Keratinocyte (primary cell): Measurements from ENCODE around the gene DUSP28. TPM values are rescaled to one million over a fixed set of nuclear protein-coding genes. Genes with fewer than 3 reads are reported as not detected.

Experiments used
- DNase-seq: peaks from one replicate; pipeline ENCODE4 v3.0.0-alpha.2; 2011; ENCODE audit warnings: low read depth, missing footprints, low spot score
- FAIRE-seq: peaks from 2 replicates; lab custom pipeline; 2011; peaks lifted over from hg19 to GRCh38; lab: Jason Lieb, UNC
- H2AFZ ChIP-seq: 2 replicates; pipeline ENCODE4 v1.6.0; 2012; ENCODE audit warnings: low read length, control low read depth, inconsistent platforms; ENCODE audit not compliant: control insufficient read depth
- H3K27ac ChIP-seq: 2 replicates; pipeline ENCODE4 v1.5.1; 2011; ENCODE audit warnings: low read length; ENCODE audit not compliant: control insufficient read depth, insufficient read depth
- H3K27me3 ChIP-seq: 3 replicates; pipeline ENCODE4 v1.6.0; 2011; ENCODE audit warnings: low read length; ENCODE audit not compliant: control insufficient read depth, insufficient read depth; ENCODE audit errors: extremely low read depth
- H3K36me3 ChIP-seq, 2 experiments: 2 replicates in 1 of 2; 3 replicates in 1 of 2; pipeline ENCODE4 v1.5.1; 2011; ENCODE audit warnings: low read length in 2 of 2, mild to moderate bottlenecking in 1 of 2; ENCODE audit not compliant: control insufficient read depth in 2 of 2, insufficient read depth in 2 of 2; ENCODE audit errors: extremely low read depth in 1 of 2
- H3K4me1 ChIP-seq: 3 replicates; pipeline ENCODE4 v1.5.1; 2011; ENCODE audit warnings: low read length; ENCODE audit not compliant: control insufficient read depth, insufficient read depth; ENCODE audit errors: extremely low read depth
- H3K4me2 ChIP-seq: 3 replicates; pipeline ENCODE4 v1.6.0; 2011; ENCODE audit warnings: low read depth, low read length; ENCODE audit not compliant: control insufficient read depth, insufficient read depth; ENCODE audit errors: extremely low read depth
- H3K4me3 ChIP-seq, 3 experiments: fragments of 200-600 bp in 1 of 3; sonication (generic) in 1 of 3; 2 replicates in 2 of 3; 3 replicates in 1 of 3; pipeline ENCODE4 v1.5.1; 2011 to 2016; ENCODE audit warnings: low read length in 3 of 3, mild to moderate bottlenecking in 3 of 3, control low read depth in 2 of 3, inconsistent platforms in 1 of 3, low read depth in 1 of 3, mixed read lengths in 1 of 3, mixed run types in 1 of 3, moderate library complexity in 1 of 3; ENCODE audit not compliant: control insufficient read depth in 2 of 3, insufficient read depth in 2 of 3; ENCODE audit errors: extremely low read depth in 1 of 3
- H3K79me2 ChIP-seq: 2 replicates; pipeline ENCODE4 v1.6.0; 2012; ENCODE audit warnings: low read length; ENCODE audit not compliant: control insufficient read depth, insufficient read depth
- H3K9ac ChIP-seq: 3 replicates; pipeline ENCODE4 v1.6.0; 2011; ENCODE audit warnings: low read length; ENCODE audit not compliant: control insufficient read depth, insufficient read depth; ENCODE audit errors: extremely low read depth
- H3K9me1 ChIP-seq: 3 replicates; pipeline ENCODE4 v1.6.0; 2011; ENCODE audit warnings: low read length; ENCODE audit not compliant: control insufficient read depth, insufficient read depth; ENCODE audit errors: extremely low read depth
- H3K9me3 ChIP-seq: 2 replicates; pipeline ENCODE4 v1.5.1; 2012; ENCODE audit warnings: low read depth, low read length; ENCODE audit not compliant: control insufficient read depth
- H4K20me1 ChIP-seq: 3 replicates; pipeline ENCODE4 v1.6.0; 2011; ENCODE audit warnings: low read length; ENCODE audit not compliant: control insufficient read depth, insufficient read depth; ENCODE audit errors: extremely low read depth
- CTCF ChIP-seq, 3 experiments: IDR thresholded peaks in 1 of 3; conservative IDR thresholded peaks in 1 of 3; optimal IDR thresholded peaks in 1 of 3; 2 replicates in 2 of 3; 3 replicates in 1 of 3; pipeline versions ENCODE3 to v1.5.1; 2011; ENCODE audit warnings: low read length in 3 of 3, mild to moderate bottlenecking in 3 of 3, moderate library complexity in 2 of 3, control low read depth in 1 of 3, inconsistent platforms in 1 of 3; ENCODE audit not compliant: insufficient read depth in 2 of 3; ENCODE audit errors: extremely low read depth in 1 of 3
- EZH2 ChIP-seq: IDR thresholded peaks from one replicate; pipeline ENCODE4 v1.6.1; 2012; ENCODE audit warnings: inconsistent platforms, mild to moderate bottlenecking, low read length, moderate library complexity
- dilution Hi-C: fragments of 300-500 bp; cut with MboI; formaldehyde crosslinking; loops from one replicate; pipeline ENCODE4 v1.7.0; 2020; ENCODE audit warnings: low sequenced_read_pairs; ENCODE audit not compliant: extremely low pct_ligation_motif_present
- polyA plus RNA-seq, 5 experiments: library from polyadenylated mRNA; depleted of rRNA in 3 of 5; stranded (reverse) in 3 of 5; stranded (forward) in 1 of 5; unstranded in 1 of 5; fragments of >200 nt; gene quantifications; 1 replicate in 1 of 5; 2 replicates in 3 of 5; 3 replicates in 1 of 5; pipeline versions ENCODE4 v1.2.1 to v1.2.3, GENCODE V29; 2011 to 2012; ENCODE audit warnings: missing spikeins in 2 of 5, low read depth in 1 of 5, low replicate concordance in 1 of 5

Gene DUSP28
- polyA plus RNA-seq, 1 donor (not counting 4 experiments of a cell fraction or from before 2014, with no cell fraction given): 4.4 TPM

DNA sequence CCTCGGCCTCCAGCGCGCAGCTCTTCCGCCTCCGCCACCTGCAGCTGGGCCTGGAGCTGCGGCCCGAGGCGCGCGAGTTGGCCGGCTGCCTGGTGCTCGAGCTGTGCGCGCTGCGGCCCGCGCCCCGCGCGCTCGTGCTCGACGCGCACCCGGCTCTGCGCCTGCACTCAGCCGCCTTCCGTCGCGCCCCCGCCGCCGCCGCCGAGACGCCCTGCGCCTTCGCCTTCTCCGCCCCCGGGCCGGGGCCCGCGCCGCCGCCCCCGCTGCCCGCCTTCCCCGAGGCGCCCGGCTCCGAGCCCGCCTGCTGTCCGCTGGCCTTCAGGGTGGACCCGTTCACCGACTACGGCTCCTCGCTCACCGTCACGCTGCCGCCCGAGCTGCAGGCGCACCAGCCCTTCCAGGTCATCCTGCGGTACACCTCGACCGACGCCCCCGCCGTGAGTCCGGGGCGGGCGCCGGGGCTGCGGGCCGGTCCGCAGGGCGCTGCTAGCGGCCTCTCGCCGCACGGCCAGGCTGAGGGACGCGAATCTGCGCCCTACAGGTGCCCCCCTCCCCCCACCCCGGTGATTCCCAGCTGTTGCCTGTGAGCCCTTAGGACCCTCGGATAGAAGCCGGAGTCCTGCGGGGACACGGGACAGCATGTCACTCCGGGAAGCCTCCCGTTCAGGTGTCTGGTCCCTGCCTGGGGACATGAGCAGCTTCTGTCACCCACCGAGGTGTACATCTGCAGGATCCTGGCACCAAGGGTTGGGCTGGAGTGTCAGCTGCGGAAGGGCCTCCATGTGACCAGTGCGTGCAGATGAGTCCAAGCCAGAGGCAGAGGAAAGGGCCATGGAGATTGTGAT is 8.7 kb downstream of the DUSP28 start:
- Histone ChIP-seq H3K27ac (no peak overlapping the region), H4K20me1 (peaks cover 5% of the 10 kb centered on the region), H3K9me1 (peaks cover 2% of the 10 kb centered on the region), H3K4me1 (peaks cover 35% of the 10 kb centered on the region), H3K79me2 (no peaks in the 10 kb centered on the region), H3K27me3 (no peaks in the 10 kb centered on the region), H2AFZ (no peak overlapping the region), H3K9me3 (no peaks in the 10 kb centered on the region), H3K36me3 (no peaks in the 10 kb centered on the region), H3K4me2 (peak overlapping the region; percentile 89), H3K9ac (peak overlapping the region; percentile 54), H3K4me3 (peak overlapping the region; percentile 45 to 70 (median 65))
- FAIRE-seq (no peak), DNase-seq (no peak)
- TF ChIP-seq CTCF (optimal IDR thresholded peaks at IDR 0.05 in 1 of 3, IDR thresholded peaks at IDR 0.05 in 1 of 3, conservative IDR thresholded peaks at IDR 0.05 in 1 of 3; ENCODE audit: extremely low read depth in 1 of 3, insufficient read depth in 2 of 3, low read length in 3 of 3): no peak
- TF ChIP-seq EZH2: no peak
- dilution Hi-C loops: no loop called here

DNA sequence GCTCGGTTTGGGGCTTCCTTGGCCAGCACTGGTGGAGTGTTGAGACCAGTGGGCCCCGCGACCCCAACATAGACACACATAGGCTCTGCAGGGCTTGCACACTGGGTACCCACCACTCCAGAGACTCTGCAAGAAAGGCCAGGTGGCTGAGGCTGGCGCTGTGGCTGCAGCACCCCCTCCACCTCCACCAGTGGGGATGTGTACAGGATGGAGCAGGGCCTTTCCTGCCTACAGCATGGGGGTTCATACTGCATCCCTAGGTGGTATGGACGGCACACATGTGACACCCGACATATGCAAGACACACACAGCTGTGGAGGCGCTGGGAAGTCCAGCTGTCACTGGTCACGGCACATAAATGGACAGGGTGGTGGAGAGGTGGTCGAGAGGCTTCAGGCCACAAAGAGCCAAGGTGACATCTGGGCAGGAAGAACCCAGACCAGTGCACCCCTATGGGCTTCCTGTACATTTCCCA is 9.4 kb downstream of the DUSP28 start:
- peak overlapping the region; percentile 45 to 70 (median 65) for H3K4me3 ChIP-seq
- peak overlapping the region; percentile 54 for H3K9ac ChIP-seq
- H3K36me3 ChIP-seq: peaks cover 0 to 1% of the 10 kb centered on the region in 2 experiments
- H3K27ac ChIP-seq: no peak overlapping the region
- H3K4me1 ChIP-seq: peaks cover 35% of the 10 kb centered on the region
- TF ChIP-seq EZH2 (no peak), CTCF (optimal IDR thresholded peaks at IDR 0.05 in 1 of 3, IDR thresholded peaks at IDR 0.05 in 1 of 3, conservative IDR thresholded peaks at IDR 0.05 in 1 of 3; ENCODE audit: extremely low read depth in 1 of 3, insufficient read depth in 2 of 3, low read length in 3 of 3) (no peak)
- no peaks in the 10 kb centered on the region for H3K9me3 ChIP-seq
- H3K79me2 ChIP-seq: no peaks in the 10 kb centered on the region
- dilution Hi-C loops: no loop called here
- peaks cover 5% of the 10 kb centered on the region for H4K20me1 ChIP-seq
- H3K27me3 ChIP-seq: no peaks in the 10 kb centered on the region
- no peak for FAIRE-seq
- no peak overlapping the region for H2AFZ ChIP-seq
- peak overlapping the region; percentile 89 for H3K4me2 ChIP-seq
- H3K9me1 ChIP-seq: peaks cover 2% of the 10 kb centered on the region
- DNase-seq: no peak
